Spleen (tissue), 11 donors: ENCODE results near the gene CCDC88C. TPM values are rescaled to one million over a fixed set of nuclear protein-coding genes. Genes with fewer than 3 reads are reported as not detected.

ENCODE experiments used
- DNase-seq: peaks from one replicate; pipeline ENCODE4 v3.0.0-alpha.2; 2020
- H3K27ac ChIP-seq, 8 donors: fragments of 200-600 bp; sonication (generic) in 7 of 8; 1 replicate in 4 of 8; 2 replicates in 4 of 8; pipeline versions ENCODE4 v1.5.0 to v1.8.0; 2016 to 2021; ENCODE audit warnings: inconsistent platforms in 4 of 8, mild to moderate bottlenecking in 4 of 8, moderate library complexity in 1 of 8
- H3K27me3 ChIP-seq, 7 donors: fragments of 200-600 bp; sonication (generic) in 6 of 7; replicated peaks in 1 of 7; 1 replicate in 4 of 7; 2 replicates in 3 of 7; pipeline versions ENCODE4 v1.5.0 to v1.8.0; 2016 to 2021; ENCODE audit warnings: inconsistent platforms in 3 of 7, mild to moderate bottlenecking in 1 of 7
- H3K36me3 ChIP-seq, 6 donors: fragments of 200-600 bp; sonication (generic) in 5 of 6; 1 replicate in 4 of 6; 2 replicates in 2 of 6; pipeline versions ENCODE4 v1.5.0 to v1.8.0; 2016 to 2021; ENCODE audit warnings: inconsistent platforms in 2 of 6
- H3K4me1 ChIP-seq, 6 donors: fragments of 200-600 bp; sonication (generic) in 5 of 6; 1 replicate in 3 of 6; 2 replicates in 3 of 6; pipeline versions ENCODE4 v1.5.0 to v1.8.0; 2016 to 2021; ENCODE audit warnings: inconsistent platforms in 3 of 6
- H3K4me3 ChIP-seq, 8 donors: fragments of 200-600 bp; sonication (generic) in 7 of 8; 1 replicate in 4 of 8; 2 replicates in 4 of 8; pipeline versions ENCODE4 v1.5.0 to v1.8.0; 2016 to 2021; ENCODE audit warnings: inconsistent platforms in 4 of 8, mild to moderate bottlenecking in 4 of 8, moderate library complexity in 2 of 8
- H3K9me3 ChIP-seq, 8 donors: fragments of 200-600 bp; sonication (generic) in 7 of 8; 1 replicate in 4 of 8; 2 replicates in 4 of 8; pipeline versions ENCODE4 v1.5.0 to v1.8.0; 2016 to 2021; ENCODE audit warnings: inconsistent platforms in 4 of 8
- CTCF ChIP-seq, 11 experiments: fragments of 200-600 bp in 7 of 11; fragments of 450-650 bp in 4 of 11; sonication (generic) in 4 of 11; IDR thresholded peaks in 8 of 11; conservative IDR thresholded peaks in 3 of 11; 1 replicate in 7 of 11; 2 replicates in 4 of 11; pipeline versions ENCODE4 v1.4.0 to v1.8.0; 2016 to 2021; ENCODE audit warnings: antibody characterized with exemption in 11 of 11, inconsistent platforms in 4 of 11, mild to moderate bottlenecking in 1 of 11
- POLR2A ChIP-seq, 3 donors: fragments of 450-650 bp; IDR thresholded peaks; one replicate each; pipeline ENCODE4 v1.5.1; 2017; ENCODE audit warnings: antibody characterized with exemption in 3 of 3, mild to moderate bottlenecking in 1 of 3
- POLR2AphosphoS5 ChIP-seq, 3 donors: sonication (generic); formaldehyde crosslinking; IDR thresholded peaks; one replicate each; pipeline ENCODE4 v1.5.1; 2017; ENCODE audit warnings: antibody characterized with exemption in 3 of 3
- WGBS, 5 donors: extraction: QIAGEN DNeasy Blood & Tissue Kit in 3 of 5; methylation state at CpG; one replicate each; pipeline versions ENCODE4 v1.1.5 to v1.1.7; 2013 to 2018; 5-methylcytosine and 5-hydroxymethylcytosine counted together
- intact Hi-C: fragments of 100-400 bp; cut with DNase I; formaldehyde crosslinking; loops from one replicate; pipeline ENCODE4 v1.15.0; 2023; ENCODE audit warnings: low total_unique reads
- polyA plus RNA-seq, 3 donors: library from polyadenylated mRNA; stranded (reverse); fragments of 200-250 nt; gene quantifications; one replicate each; pipeline ENCODE4 v1.2.1, GENCODE V29; 2013
- total RNA-seq, 7 donors: library from RNA; depleted of rRNA in 3 of 7; stranded (reverse); fragments of >200 nt in 3 of 7; fragmentation: NEBNext Ultra II Directional in 4 of 7; extraction: Animal tissue kit (Norgen Biotek cat#: 25700) in 4 of 7; gene quantifications; one replicate each; pipeline versions ENCODE4 v1.1.0 to v1.2.1, GENCODE V29; 2016 to 2021
- donor health status: healthy with polysubstance abuse.
- donor health status: DM: no; HTN: no; CAD: no; lungs with moderate emphysema.
- donor health status: DM: no; HTN: no; CAD: no.
- donor health status: Bipolar disorder and iron deficiency.
- donor health status: healthy.
- donor health status: DM: no; HTN: no; CAD: no.
- donor health status: DM: yes; HTN: yes; CAD: no.

The CCDC88C gene
- total and polyA plus RNA-seq, 10 donors = 23.2 to 136 (median 101) TPM

- 86 to 91% (median 87%) methylated on average over 17 of the region's 17 CpGs for WGBS, 5 donors
- no peak for TF ChIP-seq CTCF (IDR thresholded peaks at IDR 0.05 in 8 of 11, conservative IDR thresholded peaks at IDR 0.05 in 3 of 11)
- no peak for TF ChIP-seq POLR2A (IDR thresholded peaks at IDR 0.05)
- no peak for TF ChIP-seq POLR2AphosphoS5 (IDR thresholded peaks at IDR 0.05)
- no peak for DNase-seq
- intact Hi-C loops = no loop called here
- H3K27me3 ChIP-seq = no peaks in the 10 kb centered on the region
- H3K36me3 ChIP-seq = peaks cover 0 to 9% (median 0%) of the 10 kb centered on the region in 6 donors
- H3K4me3 ChIP-seq = no peak overlapping the region
- H3K9me3 ChIP-seq = no peaks in the 10 kb centered on the region
- peak overlapping the region in 3 of 8 donors; percentile 7 to 48 (median 41) for H3K27ac ChIP-seq
- H3K4me1 ChIP-seq = peaks cover 65 to 100% (median 96%) of the 10 kb centered on the region in 6 donors
Measured at GRCh38 chr14:91394105-91395081, 23.2 kb downstream of the CCDC88C start.

- WGBS, 5 donors = 56 to 75% (median 64%) methylated on average over 17 to 19 of the region's 19 CpGs
- peak overlapping the region in 4 of 8 donors; percentile 26 to 53 (median 44) for H3K27ac ChIP-seq
- TF ChIP-seq POLR2A (IDR thresholded peaks at IDR 0.05) (no peak), POLR2AphosphoS5 (IDR thresholded peaks at IDR 0.05) (peak; percentile 16 to 38 (median 28)), CTCF (IDR thresholded peaks at IDR 0.05 in 8 of 11, conservative IDR thresholded peaks at IDR 0.05 in 3 of 11) (no peak)
- peak; percentile 83 for DNase-seq
- peaks cover 0 to 10% (median 0%) of the 10 kb centered on the region in 6 donors for H3K36me3 ChIP-seq
- H3K9me3 ChIP-seq = no peaks in the 10 kb centered on the region
- intact Hi-C loops = no loop called here
- H3K27me3 ChIP-seq = no peaks in the 10 kb centered on the region
- peak overlapping the region in 1 of 8 donors; percentile 19 for H3K4me3 ChIP-seq
- peaks cover 65 to 100% (median 96%) of the 10 kb centered on the region in 6 donors for H3K4me1 ChIP-seq
Measured at GRCh38 chr14:91392623-91393303, 24.9 kb downstream of the CCDC88C start.

- Histone ChIP-seq H3K4me1 (peaks cover 50 to 100% (median 90%) of the 10 kb centered on the region in 6 donors), H3K27ac (peak overlapping the region in 3 of 8 donors; percentile 22 to 53 (median 48)), H3K27me3 (no peaks in the 10 kb centered on the region), H3K4me3 (no peak overlapping the region), H3K9me3 (no peaks in the 10 kb centered on the region), H3K36me3 (peaks cover 0 to 16% (median 0%) of the 10 kb centered on the region in 6 donors)
- no peak for DNase-seq
- intact Hi-C loops = no loop called here
- TF ChIP-seq POLR2AphosphoS5 (IDR thresholded peaks at IDR 0.05) = no peak
- no peak for TF ChIP-seq CTCF (IDR thresholded peaks at IDR 0.05 in 8 of 11, conservative IDR thresholded peaks at IDR 0.05 in 3 of 11)
- TF ChIP-seq POLR2A (IDR thresholded peaks at IDR 0.05) = no peak
- 77 to 83% (median 81%) methylated on average over 12 of the region's 12 CpGs for whole genome bisulfite sequencing, 5 donors
Measured at GRCh38 chr14:91390165-91390778, 27.3 kb downstream of the CCDC88C start.
